GM23338 (cell line): ENCODE measurements around the gene DAGLA.

ENCODE experiments used
- CREB1 ChIP-seq: fragments of 250-450 bp; sonication (Bioruptor Pico); IDR thresholded peaks from 2 replicates; pipeline ENCODE4 v1.5.0; 2020; ENCODE audit warnings: low read depth, mild to moderate bottlenecking, moderate library complexity
- EZH2 ChIP-seq: fragments of 200-600 bp; sonication (generic); IDR thresholded peaks from one replicate; pipeline ENCODE4 v1.8.0; 2017; ENCODE audit warnings: antibody characterized with exemption, mild to moderate bottlenecking, low read depth; ENCODE audit not compliant: unreplicated experiment
- EZH2phosphoT487 ChIP-seq: fragments of 200-600 bp; sonication (generic); IDR thresholded peaks from one replicate; pipeline ENCODE4 v1.8.1; 2018; ENCODE audit warnings: antibody characterized with exemption; ENCODE audit not compliant: unreplicated experiment
- JUNB ChIP-seq: IDR thresholded peaks from one replicate; pipeline ENCODE4 v1.6.1; 2016; ENCODE audit warnings: antibody characterized with exemption; ENCODE audit not compliant: unreplicated experiment
- POLR2AphosphoS5 ChIP-seq: IDR thresholded peaks from 2 replicates; pipeline ENCODE4 v1.6.1; 2016; ENCODE audit warnings: antibody characterized with exemption, low read depth
- STAT1 ChIP-seq: IDR thresholded peaks from one replicate; pipeline ENCODE4 v1.6.1; 2016; ENCODE audit warnings: antibody characterized with exemption; ENCODE audit not compliant: unreplicated experiment
- ZNF114 ChIP-seq: fragments of 250-450 bp; sonication (Bioruptor Pico); IDR thresholded peaks from 2 replicates; pipeline ENCODE4 v1.5.0; 2020; ENCODE audit warnings: mild to moderate bottlenecking, moderate library complexity
- TF ChIP-seq, protein P1 (sequence below), 2 experiments: fragments of 200-600 bp in 1 of 2; sonication (generic) in 1 of 2; conservative IDR thresholded peaks; 2 replicates each; pipeline versions ENCODE4 v1.5.1 to v1.6.1; 2016 to 2017; ENCODE audit warnings: antibody characterized with exemption in 2 of 2, low read depth in 2 of 2, mild to moderate bottlenecking in 2 of 2, moderate library complexity in 1 of 2
- TF ChIP-seq, protein P2 (sequence below): IDR thresholded peaks from one replicate; pipeline ENCODE4 v1.6.1; 2018; ENCODE audit warnings: antibody characterized with exemption; ENCODE audit not compliant: unreplicated experiment

DNA sequence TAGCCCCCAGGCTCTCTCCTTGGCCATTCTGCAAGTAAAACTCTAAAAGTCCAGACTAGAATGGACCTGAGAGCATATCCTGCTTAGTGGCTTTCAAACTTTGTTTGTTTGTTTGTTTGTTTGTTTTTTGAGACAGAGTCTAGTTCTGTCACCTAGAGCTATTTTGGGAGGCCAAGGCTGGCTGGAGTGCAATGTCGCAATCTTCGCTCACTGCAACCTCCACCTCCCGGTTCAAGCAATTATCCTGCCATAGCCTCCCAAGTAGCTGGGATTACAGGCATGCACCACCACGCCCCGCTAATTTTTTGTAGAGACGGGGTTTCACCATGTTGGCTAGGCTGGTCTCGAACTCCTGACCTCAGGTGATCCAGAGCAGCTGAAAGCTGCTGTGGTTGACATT is 28.9 kb downstream of the DAGLA start:
- TF ChIP-seq, protein P1, sequence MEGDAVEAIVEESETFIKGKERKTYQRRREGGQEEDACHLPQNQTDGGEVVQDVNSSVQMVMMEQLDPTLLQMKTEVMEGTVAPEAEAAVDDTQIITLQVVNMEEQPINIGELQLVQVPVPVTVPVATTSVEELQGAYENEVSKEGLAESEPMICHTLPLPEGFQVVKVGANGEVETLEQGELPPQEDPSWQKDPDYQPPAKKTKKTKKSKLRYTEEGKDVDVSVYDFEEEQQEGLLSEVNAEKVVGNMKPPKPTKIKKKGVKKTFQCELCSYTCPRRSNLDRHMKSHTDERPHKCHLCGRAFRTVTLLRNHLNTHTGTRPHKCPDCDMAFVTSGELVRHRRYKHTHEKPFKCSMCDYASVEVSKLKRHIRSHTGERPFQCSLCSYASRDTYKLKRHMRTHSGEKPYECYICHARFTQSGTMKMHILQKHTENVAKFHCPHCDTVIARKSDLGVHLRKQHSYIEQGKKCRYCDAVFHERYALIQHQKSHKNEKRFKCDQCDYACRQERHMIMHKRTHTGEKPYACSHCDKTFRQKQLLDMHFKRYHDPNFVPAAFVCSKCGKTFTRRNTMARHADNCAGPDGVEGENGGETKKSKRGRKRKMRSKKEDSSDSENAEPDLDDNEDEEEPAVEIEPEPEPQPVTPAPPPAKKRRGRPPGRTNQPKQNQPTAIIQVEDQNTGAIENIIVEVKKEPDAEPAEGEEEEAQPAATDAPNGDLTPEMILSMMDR (conservative IDR thresholded peaks at IDR 0.05; ENCODE audit: low read depth in 2 of 2), result no peak
- TF ChIP-seq EZH2 (no peak), POLR2AphosphoS5 (no peak), ZNF114 (CRISPR knock-in tag) (no peak), EZH2phosphoT487 (no peak), JUNB (no peak), CREB1 (CRISPR knock-in tag) (no peak), STAT1 (no peak)
- TF ChIP-seq, protein P2, sequence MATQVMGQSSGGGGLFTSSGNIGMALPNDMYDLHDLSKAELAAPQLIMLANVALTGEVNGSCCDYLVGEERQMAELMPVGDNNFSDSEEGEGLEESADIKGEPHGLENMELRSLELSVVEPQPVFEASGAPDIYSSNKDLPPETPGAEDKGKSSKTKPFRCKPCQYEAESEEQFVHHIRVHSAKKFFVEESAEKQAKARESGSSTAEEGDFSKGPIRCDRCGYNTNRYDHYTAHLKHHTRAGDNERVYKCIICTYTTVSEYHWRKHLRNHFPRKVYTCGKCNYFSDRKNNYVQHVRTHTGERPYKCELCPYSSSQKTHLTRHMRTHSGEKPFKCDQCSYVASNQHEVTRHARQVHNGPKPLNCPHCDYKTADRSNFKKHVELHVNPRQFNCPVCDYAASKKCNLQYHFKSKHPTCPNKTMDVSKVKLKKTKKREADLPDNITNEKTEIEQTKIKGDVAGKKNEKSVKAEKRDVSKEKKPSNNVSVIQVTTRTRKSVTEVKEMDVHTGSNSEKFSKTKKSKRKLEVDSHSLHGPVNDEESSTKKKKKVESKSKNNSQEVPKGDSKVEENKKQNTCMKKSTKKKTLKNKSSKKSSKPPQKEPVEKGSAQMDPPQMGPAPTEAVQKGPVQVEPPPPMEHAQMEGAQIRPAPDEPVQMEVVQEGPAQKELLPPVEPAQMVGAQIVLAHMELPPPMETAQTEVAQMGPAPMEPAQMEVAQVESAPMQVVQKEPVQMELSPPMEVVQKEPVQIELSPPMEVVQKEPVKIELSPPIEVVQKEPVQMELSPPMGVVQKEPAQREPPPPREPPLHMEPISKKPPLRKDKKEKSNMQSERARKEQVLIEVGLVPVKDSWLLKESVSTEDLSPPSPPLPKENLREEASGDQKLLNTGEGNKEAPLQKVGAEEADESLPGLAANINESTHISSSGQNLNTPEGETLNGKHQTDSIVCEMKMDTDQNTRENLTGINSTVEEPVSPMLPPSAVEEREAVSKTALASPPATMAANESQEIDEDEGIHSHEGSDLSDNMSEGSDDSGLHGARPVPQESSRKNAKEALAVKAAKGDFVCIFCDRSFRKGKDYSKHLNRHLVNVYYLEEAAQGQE, result no peak
